ENCODE data around the gene PBRM1. TPM values are rescaled to one million over a fixed set of nuclear protein-coding genes. Genes with fewer than 3 reads are reported as not detected.

Gene PBRM1
- total and polyA plus RNA-seq, 2 experiments from 2014 or later, result 57.5 to 72.5 TPM

GRCh38 chr3:52679199-52679538, 6.5 kb downstream of the PBRM1 start (continued):
- TF ChIP-seq ZNF462 (CRISPR knock-in tag; IDR thresholded peaks at IDR 0.05) (no peak), POLR2AphosphoS5 (IDR thresholded peaks at IDR 0.05; ENCODE audit: low read depth) (no peak), ZNF114 (CRISPR knock-in tag; IDR thresholded peaks at IDR 0.05) (no peak), NANOG (IDR thresholded peaks at IDR 0.05; ENCODE audit: borderline replicate concordance) (no peak), CTCF (conservative IDR thresholded peaks at IDR 0.05; ENCODE audit: low read depth in 2 of 2) (no peak), CREB1 (CRISPR knock-in tag; IDR thresholded peaks at IDR 0.05; ENCODE audit: low read depth) (no peak), ZNF331 (CRISPR knock-in tag; IDR thresholded peaks at IDR 0.05; ENCODE audit: low read depth) (no peak), EZH2 (IDR thresholded peaks at IDR 0.05; ENCODE audit: low read depth, unreplicated experiment) (no peak)

Measured in GM23338 (cell line).